ENCODE data around the gene CTPS1. TPM values are rescaled to one million over a fixed set of nuclear protein-coding genes. Genes with fewer than 3 reads are reported as not detected.

The CTPS1 gene
- total and polyA plus RNA-seq, 2 of the 13 experiments (the other 11 are each of a cell fraction or from before 2014, with no cell fraction given), result 9.6 to 42.8 TPM

DNA sequence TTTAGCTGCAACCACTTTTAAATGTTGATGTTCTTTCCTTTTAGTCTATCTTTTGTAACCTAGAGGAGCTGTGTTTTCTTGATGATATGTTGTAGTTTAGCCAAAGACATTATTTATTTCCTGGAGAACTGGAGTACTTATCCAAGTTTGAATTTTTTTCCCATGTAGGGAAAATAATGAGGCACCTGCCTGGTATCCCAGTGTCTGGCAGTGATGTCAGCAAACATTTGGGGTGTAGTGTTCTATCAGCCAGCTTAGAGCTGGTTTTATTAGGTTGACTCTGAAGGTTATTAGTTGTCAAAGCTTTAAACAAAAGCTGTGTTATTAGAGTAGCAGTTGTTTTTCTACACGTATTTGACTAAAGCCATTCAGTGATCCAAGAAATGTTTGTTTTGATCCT lies 3.2 kb downstream of the CTPS1 start (continued):
- TF ChIP-seq, protein P1, sequence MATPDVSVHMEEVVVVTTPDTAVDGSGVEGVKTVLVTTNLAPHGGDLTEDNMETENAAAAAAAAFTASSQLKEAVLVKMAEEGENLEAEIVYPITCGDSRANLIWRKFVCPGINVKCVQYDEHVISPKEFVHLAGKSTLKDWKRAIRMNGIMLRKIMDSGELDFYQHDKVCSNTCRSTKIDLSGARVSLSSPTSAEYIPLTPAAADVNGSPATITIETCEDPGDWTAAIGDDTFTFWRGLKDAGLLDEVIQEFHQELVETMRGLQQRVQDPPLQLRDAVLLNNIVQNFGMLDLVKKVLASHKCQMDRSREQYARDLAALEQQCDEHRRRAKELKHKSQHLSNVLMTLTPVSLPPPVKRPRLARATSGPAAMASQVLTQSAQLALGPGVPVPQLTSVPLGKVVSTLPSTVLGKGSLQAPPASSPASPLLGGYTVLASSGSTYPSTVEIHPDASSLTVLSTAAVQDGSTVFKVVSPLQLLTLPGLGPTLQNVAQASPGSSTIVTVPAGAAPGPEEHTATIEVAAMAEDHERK (CRISPR knock-in tag; IDR thresholded peaks at IDR 0.05; ENCODE audit: low read depth), result no peak
- TF ChIP-seq SMARCC2 (IDR thresholded peaks at IDR 0.05), result no peak
- TF ChIP-seq MIER2 (CRISPR knock-in tag; IDR thresholded peaks at IDR 0.05), result no peak
- TF ChIP-seq NFE2 (CRISPR knock-in tag; IDR thresholded peaks at IDR 0.05), result no peak
- no peak for TF ChIP-seq SRSF1 (optimal IDR thresholded peaks at IDR 0.05; ENCODE audit: low read depth, low read length)
- no peak for TF ChIP-seq ZNF333 (CRISPR knock-in tag; IDR thresholded peaks at IDR 0.05; ENCODE audit: borderline replicate concordance)
- TF ChIP-seq, protein P2, sequence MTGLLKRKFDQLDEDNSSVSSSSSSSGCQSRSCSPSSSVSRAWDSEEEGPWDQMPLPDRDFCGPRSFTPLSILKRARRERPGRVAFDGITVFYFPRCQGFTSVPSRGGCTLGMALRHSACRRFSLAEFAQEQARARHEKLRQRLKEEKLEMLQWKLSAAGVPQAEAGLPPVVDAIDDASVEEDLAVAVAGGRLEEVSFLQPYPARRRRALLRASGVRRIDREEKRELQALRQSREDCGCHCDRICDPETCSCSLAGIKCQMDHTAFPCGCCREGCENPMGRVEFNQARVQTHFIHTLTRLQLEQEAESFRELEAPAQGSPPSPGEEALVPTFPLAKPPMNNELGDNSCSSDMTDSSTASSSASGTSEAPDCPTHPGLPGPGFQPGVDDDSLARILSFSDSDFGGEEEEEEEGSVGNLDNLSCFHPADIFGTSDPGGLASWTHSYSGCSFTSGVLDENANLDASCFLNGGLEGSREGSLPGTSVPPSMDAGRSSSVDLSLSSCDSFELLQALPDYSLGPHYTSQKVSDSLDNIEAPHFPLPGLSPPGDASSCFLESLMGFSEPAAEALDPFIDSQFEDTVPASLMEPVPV (CRISPR knock-in tag; IDR thresholded peaks at IDR 0.05), result no peak

DNA sequence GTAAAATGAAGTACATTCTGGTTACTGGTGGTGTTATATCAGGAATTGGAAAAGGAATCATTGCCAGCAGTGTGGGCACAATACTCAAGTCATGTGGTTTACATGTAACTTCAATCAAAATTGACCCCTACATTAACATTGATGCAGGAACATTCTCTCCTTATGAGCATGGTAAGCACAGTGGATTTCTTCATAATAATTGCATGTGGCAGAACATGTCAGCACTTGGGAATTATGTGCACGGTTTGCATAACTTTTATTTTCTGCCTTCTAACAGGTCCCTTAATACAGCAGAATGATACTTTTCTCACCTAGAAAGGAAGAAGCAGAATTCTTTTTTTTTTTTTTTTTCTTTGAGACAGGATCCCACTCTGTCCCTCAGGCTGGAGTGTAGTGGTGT lies 3.8 kb downstream of the CTPS1 start:
- no TSS peak for BruUV-seq (replicated peaks)
- Histone ChIP-seq H4K20me1 (ENCODE audit: insufficient read depth, low read length) (no peaks in the 10 kb centered on the region), H3K4me3 (replicated peaks in 1 of 3; ENCODE audit: insufficient read depth in 1 of 3, low read depth in 2 of 3, low read length in 3 of 3) (no peak overlapping the region), H3K9ac (ENCODE audit: insufficient read depth, low read depth, low read length) (no peak overlapping the region), H3K79me2 (ENCODE audit: insufficient read depth, low read length) (peaks cover 37% of the 10 kb centered on the region), H3K27ac (ENCODE audit: extremely low read length, insufficient read depth, low read length) (no peak overlapping the region), H3K9me3 (ENCODE audit: low read length) (no peaks in the 10 kb centered on the region), H2AFZ (ENCODE audit: low read length) (no peak overlapping the region), H3K4me2 (ENCODE audit: low read depth, low read length) (no peak overlapping the region), H3K36me3 (replicated peaks in 1 of 2; ENCODE audit: control insufficient read depth in 1 of 2, insufficient read depth in 2 of 2, low read length in 2 of 2) (peaks cover 13 to 49% of the 10 kb centered on the region in 2 experiments), H3K27me3 (ENCODE audit: control insufficient read depth in 1 of 2, insufficient read depth in 2 of 2, low read length in 2 of 2) (no peaks in the 10 kb centered on the region), H3K4me1 (ENCODE audit: insufficient read depth, low read length) (peaks cover 81% of the 10 kb centered on the region)
- POLR2A ChIA-PET, result no interaction called here
- intact Hi-C loops (cut with micrococcal nuclease; ENCODE audit: unreplicated experiment) (no loop called here), in situ Hi-C loops (cut with HindIII; ENCODE audit: extremely low pct_ligation_motif_present, low pct_unique_long_range_greater_than_20kb) (no loop called here)
- CTCF ChIA-PET (ENCODE audit: low intra/inter-chr PET ratio, low total read pairs), result no interaction called here
- ATAC-seq (no peak), DNase-seq (ENCODE audit: low spot score) (no peak), FAIRE-seq (no peak)
- 88% methylated on average over 1 of the region's 1 CpG for WGBS (ENCODE audit: low lambda C conversion rate)
- TF ChIP-seq ZFP37 (CRISPR knock-in tag; IDR thresholded peaks at IDR 0.05; ENCODE audit: borderline replicate concordance) (no peak), RXRB (CRISPR knock-in tag; IDR thresholded peaks at IDR 0.05; ENCODE audit: borderline replicate concordance) (no peak), CBFB (CRISPR knock-in tag; IDR thresholded peaks at IDR 0.05) (no peak), ZNF619 (CRISPR knock-in tag; IDR thresholded peaks at IDR 0.05) (no peak), ZNF607 (CRISPR knock-in tag; IDR thresholded peaks at IDR 0.05; ENCODE audit: borderline replicate concordance) (no peak)
- TF ChIP-seq, protein P3, sequence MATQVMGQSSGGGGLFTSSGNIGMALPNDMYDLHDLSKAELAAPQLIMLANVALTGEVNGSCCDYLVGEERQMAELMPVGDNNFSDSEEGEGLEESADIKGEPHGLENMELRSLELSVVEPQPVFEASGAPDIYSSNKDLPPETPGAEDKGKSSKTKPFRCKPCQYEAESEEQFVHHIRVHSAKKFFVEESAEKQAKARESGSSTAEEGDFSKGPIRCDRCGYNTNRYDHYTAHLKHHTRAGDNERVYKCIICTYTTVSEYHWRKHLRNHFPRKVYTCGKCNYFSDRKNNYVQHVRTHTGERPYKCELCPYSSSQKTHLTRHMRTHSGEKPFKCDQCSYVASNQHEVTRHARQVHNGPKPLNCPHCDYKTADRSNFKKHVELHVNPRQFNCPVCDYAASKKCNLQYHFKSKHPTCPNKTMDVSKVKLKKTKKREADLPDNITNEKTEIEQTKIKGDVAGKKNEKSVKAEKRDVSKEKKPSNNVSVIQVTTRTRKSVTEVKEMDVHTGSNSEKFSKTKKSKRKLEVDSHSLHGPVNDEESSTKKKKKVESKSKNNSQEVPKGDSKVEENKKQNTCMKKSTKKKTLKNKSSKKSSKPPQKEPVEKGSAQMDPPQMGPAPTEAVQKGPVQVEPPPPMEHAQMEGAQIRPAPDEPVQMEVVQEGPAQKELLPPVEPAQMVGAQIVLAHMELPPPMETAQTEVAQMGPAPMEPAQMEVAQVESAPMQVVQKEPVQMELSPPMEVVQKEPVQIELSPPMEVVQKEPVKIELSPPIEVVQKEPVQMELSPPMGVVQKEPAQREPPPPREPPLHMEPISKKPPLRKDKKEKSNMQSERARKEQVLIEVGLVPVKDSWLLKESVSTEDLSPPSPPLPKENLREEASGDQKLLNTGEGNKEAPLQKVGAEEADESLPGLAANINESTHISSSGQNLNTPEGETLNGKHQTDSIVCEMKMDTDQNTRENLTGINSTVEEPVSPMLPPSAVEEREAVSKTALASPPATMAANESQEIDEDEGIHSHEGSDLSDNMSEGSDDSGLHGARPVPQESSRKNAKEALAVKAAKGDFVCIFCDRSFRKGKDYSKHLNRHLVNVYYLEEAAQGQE (IDR thresholded peaks at IDR 0.05; ENCODE audit: borderline replicate concordance in 1 of 2, low read depth in 1 of 2, low read length in 2 of 2), result no peak
- TF ChIP-seq, protein P4, sequence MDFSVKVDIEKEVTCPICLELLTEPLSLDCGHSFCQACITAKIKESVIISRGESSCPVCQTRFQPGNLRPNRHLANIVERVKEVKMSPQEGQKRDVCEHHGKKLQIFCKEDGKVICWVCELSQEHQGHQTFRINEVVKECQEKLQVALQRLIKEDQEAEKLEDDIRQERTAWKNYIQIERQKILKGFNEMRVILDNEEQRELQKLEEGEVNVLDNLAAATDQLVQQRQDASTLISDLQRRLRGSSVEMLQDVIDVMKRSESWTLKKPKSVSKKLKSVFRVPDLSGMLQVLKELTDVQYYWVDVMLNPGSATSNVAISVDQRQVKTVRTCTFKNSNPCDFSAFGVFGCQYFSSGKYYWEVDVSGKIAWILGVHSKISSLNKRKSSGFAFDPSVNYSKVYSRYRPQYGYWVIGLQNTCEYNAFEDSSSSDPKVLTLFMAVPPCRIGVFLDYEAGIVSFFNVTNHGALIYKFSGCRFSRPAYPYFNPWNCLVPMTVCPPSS (IDR thresholded peaks at IDR 0.05), result no peak
